HL-60 (cell line): ENCODE measurements around the gene TAOK2.
"Not testable (repeated sequence)": the region's sequence is repeated elsewhere in the genome, so short reads cannot be mapped to it uniquely, and the experiment has no call there.

ENCODE experiments used
- DNase-seq, 2 experiments: peaks; one replicate each; pipeline ENCODE4 v3.0.0-alpha.2; 2010 to 2020; ENCODE audit warnings: low read depth in 1 of 2, low spot score in 1 of 2
- H3K27ac ChIP-seq: fragments of 250-450 bp; sonication (Bioruptor Pico); replicated peaks from 2 replicates; pipeline ENCODE4 v1.5.1; 2020; ENCODE audit warnings: mild to moderate bottlenecking, moderate library complexity
- H3K27me3 ChIP-seq: fragments of 250-450 bp; sonication (Bioruptor Pico); 2 replicates; pipeline ENCODE4 v1.5.1; 2021; ENCODE audit warnings: mild to moderate bottlenecking, moderate library complexity; ENCODE audit not compliant: insufficient read depth, poor library complexity, severe bottlenecking
- H3K4me3 ChIP-seq: replicated peaks from 2 replicates; pipeline ENCODE4 v1.5.1; 2011; ENCODE audit warnings: mild to moderate bottlenecking, control low read depth, low read length; ENCODE audit not compliant: insufficient read depth
- GABPA ChIP-seq: IDR thresholded peaks from 2 replicates; pipeline ENCODE4 v1.6.1; 2012; ENCODE audit warnings: low read depth
- POLR2AphosphoS5 ChIP-seq: IDR thresholded peaks from 2 replicates; pipeline ENCODE4 v1.6.1; 2012; ENCODE audit warnings: low read depth
- SPI1 ChIP-seq: IDR thresholded peaks from 2 replicates; pipeline ENCODE4 v1.6.1; 2012; ENCODE audit warnings: low read depth, mild to moderate bottlenecking, borderline replicate concordance
- TF ChIP-seq, protein P1 (sequence below): IDR thresholded peaks from one replicate; pipeline ENCODE4 v1.5.1; 2011; ENCODE audit warnings: low read length, control low read depth, inconsistent platforms; ENCODE audit not compliant: insufficient read depth
- TF ChIP-seq, protein P2 (sequence below): IDR thresholded peaks from 2 replicates; pipeline ENCODE4 v1.6.1; 2012; ENCODE audit warnings: low read depth; ENCODE audit not compliant: insufficient replicate concordance

The TAOK2 gene

DNA sequence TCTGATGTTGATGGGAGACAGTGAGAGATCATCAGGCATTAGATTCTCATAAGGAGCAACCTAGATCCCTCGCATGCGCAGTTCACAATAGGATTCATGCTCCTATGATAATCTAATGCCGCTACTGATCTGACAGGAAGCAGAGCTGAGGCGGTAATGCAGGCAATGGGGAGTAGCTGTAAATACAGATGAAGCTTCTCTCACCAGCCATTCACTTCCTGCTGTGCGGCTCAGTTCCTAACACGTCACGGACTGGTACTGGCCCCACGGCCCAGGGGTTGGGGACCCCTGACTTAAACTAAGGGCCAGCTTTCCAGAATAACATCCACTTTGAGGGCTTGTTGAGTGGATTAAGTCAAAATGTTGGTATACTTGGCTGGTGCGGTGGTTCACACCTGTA lies 14.4 kb upstream of the TAOK2 start:
- no peak for DNase-seq
- no peak for TF ChIP-seq SPI1
- Histone ChIP-seq H3K4me3 (no peak overlapping the region), H3K27ac (no peak overlapping the region), H3K27me3 (no peaks in the 10 kb centered on the region)

DNA sequence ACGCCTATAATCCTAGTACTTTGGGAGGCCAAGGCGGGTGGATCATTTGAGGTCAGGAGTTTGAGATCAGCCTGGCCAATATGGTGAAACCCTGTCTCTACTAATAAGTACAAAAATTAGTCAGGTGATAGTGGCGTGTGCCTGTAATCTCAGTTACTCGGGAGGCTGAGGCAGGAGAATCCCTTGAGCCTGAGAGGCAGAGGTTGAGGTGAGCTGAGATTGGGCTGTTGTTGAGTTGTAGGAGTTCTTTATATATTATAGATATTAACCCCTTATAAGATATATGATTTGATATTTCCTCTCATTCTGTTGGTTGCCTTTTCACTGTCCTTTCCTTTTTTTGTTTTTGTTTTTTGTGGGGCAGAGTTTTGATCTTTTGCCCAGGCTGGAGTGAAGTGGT lies 13.8 kb upstream of the TAOK2 start:
- H3K27ac ChIP-seq, H3K4me3 ChIP-seq, DNase-seq, H3K27me3 ChIP-seq: not testable (repeated sequence)

DNA sequence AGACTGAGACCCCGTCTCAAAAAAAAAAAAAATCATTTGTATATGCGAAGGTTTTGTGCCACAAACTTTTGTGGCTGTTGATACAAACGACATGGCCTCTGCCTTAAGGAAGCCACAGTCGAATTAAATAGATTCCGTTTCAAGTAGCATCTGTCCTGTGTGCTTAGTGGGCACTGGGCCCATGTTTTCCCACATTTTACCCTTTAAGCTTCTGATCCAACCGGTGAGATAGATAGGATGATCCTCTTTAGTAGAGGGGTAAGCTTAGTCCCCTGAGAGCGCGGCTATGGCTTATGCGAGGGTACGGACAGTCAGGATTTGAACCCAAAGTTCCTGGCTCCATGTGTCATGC lies 12.6 kb upstream of the TAOK2 start:
- no peak for DNase-seq
- TF ChIP-seq SPI1 (no peak), POLR2AphosphoS5 (no peak), GABPA (no peak)
- TF ChIP-seq, protein P1, sequence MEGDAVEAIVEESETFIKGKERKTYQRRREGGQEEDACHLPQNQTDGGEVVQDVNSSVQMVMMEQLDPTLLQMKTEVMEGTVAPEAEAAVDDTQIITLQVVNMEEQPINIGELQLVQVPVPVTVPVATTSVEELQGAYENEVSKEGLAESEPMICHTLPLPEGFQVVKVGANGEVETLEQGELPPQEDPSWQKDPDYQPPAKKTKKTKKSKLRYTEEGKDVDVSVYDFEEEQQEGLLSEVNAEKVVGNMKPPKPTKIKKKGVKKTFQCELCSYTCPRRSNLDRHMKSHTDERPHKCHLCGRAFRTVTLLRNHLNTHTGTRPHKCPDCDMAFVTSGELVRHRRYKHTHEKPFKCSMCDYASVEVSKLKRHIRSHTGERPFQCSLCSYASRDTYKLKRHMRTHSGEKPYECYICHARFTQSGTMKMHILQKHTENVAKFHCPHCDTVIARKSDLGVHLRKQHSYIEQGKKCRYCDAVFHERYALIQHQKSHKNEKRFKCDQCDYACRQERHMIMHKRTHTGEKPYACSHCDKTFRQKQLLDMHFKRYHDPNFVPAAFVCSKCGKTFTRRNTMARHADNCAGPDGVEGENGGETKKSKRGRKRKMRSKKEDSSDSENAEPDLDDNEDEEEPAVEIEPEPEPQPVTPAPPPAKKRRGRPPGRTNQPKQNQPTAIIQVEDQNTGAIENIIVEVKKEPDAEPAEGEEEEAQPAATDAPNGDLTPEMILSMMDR = no peak
- TF ChIP-seq, protein P2, sequence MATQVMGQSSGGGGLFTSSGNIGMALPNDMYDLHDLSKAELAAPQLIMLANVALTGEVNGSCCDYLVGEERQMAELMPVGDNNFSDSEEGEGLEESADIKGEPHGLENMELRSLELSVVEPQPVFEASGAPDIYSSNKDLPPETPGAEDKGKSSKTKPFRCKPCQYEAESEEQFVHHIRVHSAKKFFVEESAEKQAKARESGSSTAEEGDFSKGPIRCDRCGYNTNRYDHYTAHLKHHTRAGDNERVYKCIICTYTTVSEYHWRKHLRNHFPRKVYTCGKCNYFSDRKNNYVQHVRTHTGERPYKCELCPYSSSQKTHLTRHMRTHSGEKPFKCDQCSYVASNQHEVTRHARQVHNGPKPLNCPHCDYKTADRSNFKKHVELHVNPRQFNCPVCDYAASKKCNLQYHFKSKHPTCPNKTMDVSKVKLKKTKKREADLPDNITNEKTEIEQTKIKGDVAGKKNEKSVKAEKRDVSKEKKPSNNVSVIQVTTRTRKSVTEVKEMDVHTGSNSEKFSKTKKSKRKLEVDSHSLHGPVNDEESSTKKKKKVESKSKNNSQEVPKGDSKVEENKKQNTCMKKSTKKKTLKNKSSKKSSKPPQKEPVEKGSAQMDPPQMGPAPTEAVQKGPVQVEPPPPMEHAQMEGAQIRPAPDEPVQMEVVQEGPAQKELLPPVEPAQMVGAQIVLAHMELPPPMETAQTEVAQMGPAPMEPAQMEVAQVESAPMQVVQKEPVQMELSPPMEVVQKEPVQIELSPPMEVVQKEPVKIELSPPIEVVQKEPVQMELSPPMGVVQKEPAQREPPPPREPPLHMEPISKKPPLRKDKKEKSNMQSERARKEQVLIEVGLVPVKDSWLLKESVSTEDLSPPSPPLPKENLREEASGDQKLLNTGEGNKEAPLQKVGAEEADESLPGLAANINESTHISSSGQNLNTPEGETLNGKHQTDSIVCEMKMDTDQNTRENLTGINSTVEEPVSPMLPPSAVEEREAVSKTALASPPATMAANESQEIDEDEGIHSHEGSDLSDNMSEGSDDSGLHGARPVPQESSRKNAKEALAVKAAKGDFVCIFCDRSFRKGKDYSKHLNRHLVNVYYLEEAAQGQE = no peak
- H3K27me3 ChIP-seq = no peaks in the 10 kb centered on the region
- H3K4me3 ChIP-seq = peak overlapping the region; percentile 85
- H3K27ac ChIP-seq = no peak overlapping the region

DNA sequence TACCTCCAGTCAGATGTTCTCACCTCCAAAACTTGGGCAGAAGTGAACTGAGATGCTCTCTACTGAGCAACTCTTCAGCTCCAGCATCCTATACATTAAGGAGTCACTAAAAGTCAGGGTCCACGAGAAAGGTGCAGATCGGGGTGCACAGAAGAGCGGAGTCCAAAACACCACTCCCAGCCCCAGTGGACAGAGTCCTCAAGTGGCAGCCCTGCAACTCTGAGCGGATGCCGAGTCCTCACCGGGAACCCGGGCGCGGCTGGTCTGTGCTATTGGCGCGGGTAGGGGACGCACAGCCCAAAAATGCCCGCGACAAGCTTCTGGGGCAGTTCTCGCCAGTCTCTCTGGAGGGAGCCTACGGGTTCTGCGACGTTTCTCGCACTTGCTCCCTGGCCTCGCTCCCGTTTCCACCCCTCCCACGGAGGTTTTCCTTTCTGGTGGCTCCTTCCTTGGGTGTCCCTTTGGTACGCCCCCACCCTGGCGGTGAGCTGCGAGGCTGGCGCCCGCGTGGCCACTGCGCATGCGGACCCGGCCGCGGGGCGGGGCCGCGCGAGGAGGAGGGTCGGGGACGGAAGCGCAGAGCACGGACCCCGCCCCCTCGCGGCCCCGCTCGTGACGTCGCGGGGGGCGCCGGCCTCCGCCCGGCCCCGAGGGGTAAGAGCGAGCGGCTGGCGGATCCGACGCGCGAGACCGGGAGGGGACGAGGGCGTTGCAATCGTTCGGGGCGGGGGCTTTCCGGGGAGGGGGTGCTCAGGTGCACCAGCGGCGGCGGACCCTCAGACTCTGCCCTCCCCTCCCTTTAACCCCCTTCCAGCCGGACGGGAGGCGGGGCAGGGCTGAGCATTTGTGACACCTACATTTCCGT lies 12.0 kb upstream of the TAOK2 start, which contains the start of gene TMEM219:
Gene TMEM219, plus strand, starts transcription at position 601 of the 865 bp plus-strand sequence. CDS start 1,065 bp downstream, outside the sequence.
- TF ChIP-seq, protein P2 = peak; percentile 21
- TF ChIP-seq GABPA (no peak), POLR2AphosphoS5 (peak; percentile 37; the same call in 1 of the 2 replicates)
- peak within 1 kb of the TSS; percentile 81 for H3K27ac ChIP-seq

DNA sequence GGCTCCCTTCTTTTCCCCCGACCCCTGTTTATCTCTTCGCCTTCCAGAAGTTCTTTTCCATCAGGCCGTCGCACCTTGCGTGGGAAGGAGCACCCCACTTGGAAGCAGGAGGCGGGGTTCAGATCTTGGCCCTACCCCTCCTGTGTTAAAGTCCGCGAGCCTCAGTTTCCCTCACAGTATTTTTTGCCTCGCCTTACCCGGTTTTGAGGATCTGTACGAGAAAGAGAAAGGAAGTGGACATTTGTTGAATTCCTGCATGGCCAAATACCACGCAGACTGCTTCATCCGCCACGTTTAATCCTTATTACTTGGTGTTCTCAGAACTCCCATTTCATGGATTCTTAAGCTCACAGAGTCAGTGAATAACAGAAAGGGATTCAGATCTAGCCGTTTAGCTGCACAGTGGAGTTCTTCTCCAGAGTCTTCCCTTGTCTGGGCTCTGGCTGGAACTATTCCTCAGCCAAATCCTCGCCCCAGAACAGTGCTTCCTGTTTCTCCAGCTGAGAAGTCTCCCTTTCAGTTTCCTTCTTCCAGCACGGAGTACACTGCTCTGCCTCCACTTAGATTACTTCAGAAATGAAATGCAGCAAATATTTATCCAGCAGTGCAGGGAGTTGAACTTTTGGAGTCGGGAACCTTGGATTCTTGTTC lies 11.2 kb upstream of the TAOK2 start:
- TF ChIP-seq SPI1 = 0 out of 2 replicates have a peak, but pooled peaks have one; percentile 3
- TF ChIP-seq, protein P2 = no peak
- Histone ChIP-seq H3K27ac (peak overlapping the region; percentile 81), H3K27me3 (no peaks in the 10 kb centered on the region), H3K4me3 (peak overlapping the region; percentile 85)
- DNase-seq = peak in 1 of 2 experiments; percentile 30

More for the DNA sequence above, 12.0 kb upstream of the TAOK2 start, which contains the start of gene TMEM219:
- H3K4me3 ChIP-seq = peak within 1 kb of the TSS; percentile 85
- DNase-seq = peak; percentile 83 to 84
- no peaks in the 10 kb centered on the region for H3K27me3 ChIP-seq
